OCI-LY3 (cell line): ENCODE data around the gene SCART1.

Source experiments
- CTCF ChIP-seq: fragments of 200-600, 300-600 bp; sonication (generic); IDR thresholded peaks from 2 replicates; pipeline ENCODE4 v1.5.1; 2014; ENCODE audit warnings: antibody characterized with exemption, low read length, low read depth
- EZH2phosphoT487 ChIP-seq: fragments of 200-600 bp; shearing (Covaris generic); IDR thresholded peaks from 2 replicates; pipeline ENCODE4 v1.6.1; 2018; ENCODE audit warnings: antibody characterized with exemption, mixed run types, low read depth

GRCh38 chr10:133444342-133445267 lies 9.1 kb upstream of the SCART1 start:
- TF ChIP-seq CTCF (no peak), EZH2phosphoT487 (no peak)
